ENCODE measurements around the gene MEPCE. TPM values are rescaled to one million over a fixed set of nuclear protein-coding genes. Genes with fewer than 3 reads are reported as not detected.
A peak's percentile ranks its signal among the peaks of the same experiment; 100 is the strongest.
"Not testable (repeated sequence)": the region's sequence is repeated elsewhere in the genome, so short reads cannot be mapped to it uniquely, and the experiment has no call there.

MEPCE gene, protein sequence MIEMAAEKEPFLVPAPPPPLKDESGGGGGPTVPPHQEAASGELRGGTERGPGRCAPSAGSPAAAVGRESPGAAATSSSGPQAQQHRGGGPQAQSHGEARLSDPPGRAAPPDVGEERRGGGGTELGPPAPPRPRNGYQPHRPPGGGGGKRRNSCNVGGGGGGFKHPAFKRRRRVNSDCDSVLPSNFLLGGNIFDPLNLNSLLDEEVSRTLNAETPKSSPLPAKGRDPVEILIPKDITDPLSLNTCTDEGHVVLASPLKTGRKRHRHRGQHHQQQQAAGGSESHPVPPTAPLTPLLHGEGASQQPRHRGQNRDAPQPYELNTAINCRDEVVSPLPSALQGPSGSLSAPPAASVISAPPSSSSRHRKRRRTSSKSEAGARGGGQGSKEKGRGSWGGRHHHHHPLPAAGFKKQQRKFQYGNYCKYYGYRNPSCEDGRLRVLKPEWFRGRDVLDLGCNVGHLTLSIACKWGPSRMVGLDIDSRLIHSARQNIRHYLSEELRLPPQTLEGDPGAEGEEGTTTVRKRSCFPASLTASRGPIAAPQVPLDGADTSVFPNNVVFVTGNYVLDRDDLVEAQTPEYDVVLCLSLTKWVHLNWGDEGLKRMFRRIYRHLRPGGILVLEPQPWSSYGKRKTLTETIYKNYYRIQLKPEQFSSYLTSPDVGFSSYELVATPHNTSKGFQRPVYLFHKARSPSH
- 30.5 TPM for total RNA-seq (ENCODE audit: unreplicated experiment)
- long read RNA-seq, partial matches to known transcripts: 1 of 2 reads
- long read RNA-seq, other reads (novel, unspliced or antisense): 0 of 2 reads

DNA sequence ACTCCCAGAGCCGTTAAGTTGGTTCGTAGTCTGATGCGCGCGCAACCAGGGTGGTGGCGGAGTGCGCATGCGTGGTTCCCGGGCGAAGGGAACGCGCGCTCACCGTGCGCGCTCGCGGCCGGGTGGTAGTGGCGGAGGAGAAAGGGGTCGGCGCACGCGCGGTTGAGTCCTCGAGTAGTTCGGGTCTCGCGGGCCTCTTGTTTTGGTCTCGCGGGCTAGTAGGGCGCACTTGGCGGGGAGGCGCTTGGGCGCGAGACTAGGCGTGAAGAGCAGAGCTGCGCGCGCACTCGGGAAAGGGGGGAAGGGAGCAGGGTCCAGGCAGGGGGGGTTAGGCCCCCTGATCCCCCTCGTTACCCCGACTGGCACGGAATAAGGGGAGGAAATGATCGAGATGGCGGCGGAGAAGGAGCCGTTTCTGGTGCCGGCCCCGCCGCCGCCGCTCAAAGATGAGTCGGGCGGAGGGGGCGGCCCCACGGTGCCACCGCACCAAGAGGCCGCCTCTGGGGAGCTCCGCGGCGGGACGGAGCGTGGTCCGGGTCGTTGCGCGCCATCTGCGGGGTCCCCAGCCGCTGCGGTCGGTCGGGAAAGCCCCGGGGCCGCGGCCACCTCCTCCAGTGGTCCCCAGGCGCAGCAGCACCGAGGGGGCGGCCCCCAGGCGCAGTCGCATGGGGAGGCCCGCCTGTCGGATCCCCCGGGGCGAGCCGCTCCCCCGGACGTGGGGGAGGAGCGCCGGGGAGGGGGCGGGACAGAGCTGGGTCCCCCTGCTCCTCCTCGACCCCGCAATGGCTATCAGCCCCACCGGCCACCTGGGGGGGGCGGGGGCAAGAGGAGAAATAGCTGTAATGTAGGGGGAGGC lies at the start of gene MEPCE:
Gene MEPCE (plus strand): TSS at position 195 of the 856 bp plus-strand sequence. CDS start 188 bp downstream, at position 383.
- DNase-seq (ENCODE audit: low spot score): peak; percentile 98
- Mint-ChIP-seq H3K9me3 (ENCODE audit: unreplicated experiment) (no peaks in the 10 kb centered on the region), H3K27me3 (ENCODE audit: unreplicated experiment) (peaks cover 21% of the 10 kb centered on the region), H3K36me3 (ENCODE audit: low read depth, unreplicated experiment) (peaks cover 38% of the 10 kb centered on the region), H3K4me3 (ENCODE audit: unreplicated experiment) (peak within 1 kb of the TSS; percentile 98), H3K4me1 (ENCODE audit: unreplicated experiment) (peaks cover 45% of the 10 kb centered on the region), H3K27ac (ENCODE audit: unreplicated experiment) (peak within 1 kb of the TSS; percentile 100)
- TF ChIP-seq CTCF (IDR thresholded peaks at IDR 0.05; ENCODE audit: unreplicated experiment): no peak

- Mint-ChIP-seq H3K36me3 (ENCODE audit: low read depth, unreplicated experiment) (peaks cover 9% of the 10 kb centered on the region), H3K4me1 (ENCODE audit: unreplicated experiment) (peaks cover 33% of the 10 kb centered on the region), H3K9me3 (ENCODE audit: unreplicated experiment) (no peaks in the 10 kb centered on the region), H3K4me3 (ENCODE audit: unreplicated experiment) (peak overlapping the region; percentile 62), H3K27me3 (ENCODE audit: unreplicated experiment) (peaks cover 4% of the 10 kb centered on the region), H3K27ac (ENCODE audit: unreplicated experiment) (peak overlapping the region; percentile 11)
- no peak for DNase-seq (ENCODE audit: low spot score)
- no peak for TF ChIP-seq CTCF (IDR thresholded peaks at IDR 0.05; ENCODE audit: unreplicated experiment)
Observed at GRCh38 chr7:100380196-100380595, 49.4 kb upstream of the MEPCE start.

DNA sequence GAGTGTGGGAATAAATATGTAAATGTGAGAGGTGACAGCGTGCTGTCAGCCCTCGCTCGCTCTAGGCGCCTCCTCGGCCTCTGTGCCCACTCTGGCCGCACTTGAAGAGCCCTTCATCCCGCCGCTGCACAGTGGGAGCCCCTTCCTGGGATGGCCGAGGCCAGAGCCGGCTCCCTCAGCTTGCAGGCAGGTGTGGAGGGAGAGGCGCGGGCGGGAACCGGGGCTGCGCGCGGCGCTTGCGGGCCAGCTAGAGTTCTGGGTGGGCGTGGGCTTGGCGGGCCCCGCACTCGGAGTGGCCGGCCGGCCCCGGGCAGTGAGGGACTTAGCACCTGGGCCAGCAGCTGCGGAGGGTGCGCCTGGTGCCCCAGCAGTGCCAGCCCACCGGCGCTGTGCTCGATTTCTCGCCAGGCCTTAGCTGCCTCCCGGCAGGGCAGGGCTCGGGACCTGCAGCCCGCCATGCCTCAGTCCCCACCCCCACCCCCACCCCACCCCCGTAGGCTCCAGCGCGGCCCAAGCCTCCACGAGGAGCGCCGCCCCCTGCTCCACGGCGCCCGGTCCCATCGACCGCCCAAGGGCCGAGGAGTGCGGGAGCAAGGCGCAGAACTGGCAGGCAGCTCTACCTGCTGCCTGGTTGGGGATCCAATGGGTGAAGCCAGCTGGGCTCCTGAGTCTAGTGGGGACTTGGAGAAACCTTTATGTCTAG lies 47.9 kb upstream of the MEPCE start:
- H3K27me3 Mint-ChIP-seq (ENCODE audit: unreplicated experiment); H3K27ac Mint-ChIP-seq (ENCODE audit: unreplicated experiment); H3K36me3 Mint-ChIP-seq (ENCODE audit: low read depth, unreplicated experiment); H3K4me3 Mint-ChIP-seq (ENCODE audit: unreplicated experiment); DNase-seq (ENCODE audit: low spot score); H3K9me3 Mint-ChIP-seq (ENCODE audit: unreplicated experiment): not testable (repeated sequence)
- peaks cover 25% of the 10 kb centered on the region for H3K4me1 Mint-ChIP-seq (ENCODE audit: unreplicated experiment)

GRCh38 chr7:100382234-100382853 lies 47.3 kb upstream of the MEPCE start:
- Mint-ChIP-seq H3K4me1 (ENCODE audit: unreplicated experiment) (peaks cover 25% of the 10 kb centered on the region), H3K27ac (ENCODE audit: unreplicated experiment) (peak overlapping the region; percentile 72), H3K4me3 (ENCODE audit: unreplicated experiment) (peak overlapping the region; percentile 22)
- H3K27me3 Mint-ChIP-seq (ENCODE audit: unreplicated experiment); H3K36me3 Mint-ChIP-seq (ENCODE audit: low read depth, unreplicated experiment); H3K9me3 Mint-ChIP-seq (ENCODE audit: unreplicated experiment); DNase-seq (ENCODE audit: low spot score): not testable (repeated sequence)

DNA sequence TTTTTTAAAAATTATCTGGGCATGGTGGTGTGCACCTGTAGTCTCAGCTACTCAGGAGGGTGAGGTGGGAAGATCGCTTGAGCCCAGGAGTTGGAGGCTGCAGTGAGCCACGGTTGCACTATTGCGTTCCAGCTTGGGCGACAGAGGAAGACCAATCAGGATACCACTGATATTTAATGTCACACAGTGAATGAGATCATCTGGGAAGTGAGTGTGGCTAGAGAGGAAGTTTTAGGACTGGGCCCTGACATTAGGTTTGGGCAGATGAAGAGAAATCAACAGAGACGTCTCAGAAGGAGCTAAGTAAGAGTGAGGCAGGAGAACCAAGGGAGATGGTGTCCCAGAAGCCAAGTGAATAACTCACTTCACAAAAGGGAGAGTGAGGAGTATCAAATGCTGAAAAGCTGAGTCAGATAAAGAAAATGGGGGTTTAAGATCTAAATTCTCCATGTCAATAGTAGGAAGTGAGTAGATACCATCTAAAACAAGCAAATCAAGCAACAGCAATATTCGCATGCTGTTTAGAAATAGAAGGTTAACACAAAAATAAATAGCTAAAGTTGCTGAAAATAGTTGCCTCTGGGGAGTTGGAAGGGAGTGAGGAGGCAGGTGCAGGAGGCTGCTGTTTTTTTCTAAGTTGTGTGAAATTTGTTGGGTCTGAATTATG lies 44.9 kb upstream of the MEPCE start:
- peak overlapping the region; percentile 55 for H3K27ac Mint-ChIP-seq (ENCODE audit: unreplicated experiment)
- DNase-seq (ENCODE audit: low spot score): no peak
- TF ChIP-seq CTCF (IDR thresholded peaks at IDR 0.05; ENCODE audit: unreplicated experiment): no peak
- H3K4me3 Mint-ChIP-seq (ENCODE audit: unreplicated experiment): no peak overlapping the region
- H3K27me3 Mint-ChIP-seq (ENCODE audit: unreplicated experiment): peaks cover 2% of the 10 kb centered on the region
- H3K4me1 Mint-ChIP-seq (ENCODE audit: unreplicated experiment): peaks cover 32% of the 10 kb centered on the region
- no peaks in the 10 kb centered on the region for H3K9me3 Mint-ChIP-seq (ENCODE audit: unreplicated experiment)
- H3K36me3 Mint-ChIP-seq (ENCODE audit: low read depth, unreplicated experiment): peaks cover 9% of the 10 kb centered on the region
